ENCODE results near the gene F11R. TPM values are rescaled to one million over a fixed set of nuclear protein-coding genes. Genes with fewer than 3 reads are reported as not detected.
"Not testable (repeated sequence)": the region's sequence is repeated elsewhere in the genome, so short reads cannot be mapped to it uniquely, and the experiment has no call there.

F11R gene

GRCh38 chr1:160947174-160947759, 73.7 kb downstream of the F11R start:
- H3K9me3 ChIP-seq (ENCODE audit: control insufficient read depth, low read length); H2BK5ac ChIP-seq (ENCODE audit: low read depth, low read length, poor library complexity, severe bottlenecking); H2AFZ ChIP-seq (ENCODE audit: low read depth, low read length); H4K91ac ChIP-seq (ENCODE audit: low read length); H3K9ac ChIP-seq (ENCODE audit: low read length); H2BK12ac ChIP-seq (ENCODE audit: low read length in 2 of 2); H3K36me3 ChIP-seq (ENCODE audit: control insufficient read depth in 1 of 2, insufficient read depth in 2 of 2, low read depth in 1 of 2, low read length in 2 of 2); H3K4me2 ChIP-seq (ENCODE audit: low read length, poor library complexity, severe bottlenecking); H3K27ac ChIP-seq (ENCODE audit: low read length, poor library complexity, severe bottlenecking); H3K4me1 ChIP-seq (ENCODE audit: control insufficient read depth, insufficient read depth, low read depth, low read length); H2AK5ac ChIP-seq (ENCODE audit: low read length, severe bottlenecking); H3K79me1 ChIP-seq (replicated peaks; ENCODE audit: low read length, poor library complexity, severe bottlenecking); H3K23ac ChIP-seq (ENCODE audit: low read length in 2 of 2); H3K14ac ChIP-seq (ENCODE audit: low read length in 2 of 2); H3K4ac ChIP-seq (ENCODE audit: low read depth in 1 of 2, low read length in 2 of 2); H2BK15ac ChIP-seq (ENCODE audit: low read depth, poor library complexity, severe bottlenecking); H3K4me3 ChIP-seq (ENCODE audit: insufficient read depth in 1 of 2, low read depth in 1 of 2, low read length in 2 of 2); H3K18ac ChIP-seq (ENCODE audit: low read depth in 1 of 2, low read length in 2 of 2); DNase-seq; H2BK120ac ChIP-seq (ENCODE audit: low read depth, low read length); H4K8ac ChIP-seq (ENCODE audit: low read length): not testable (repeated sequence)
- 57% methylated on average over 4 of the region's 7 CpGs for WGBS
- peaks cover 1 to 20% of the 10 kb centered on the region in 2 experiments for H3K27me3 ChIP-seq (ENCODE audit: control insufficient read depth in 1 of 2, insufficient read depth in 1 of 2, low read length in 2 of 2)

- H3K4me1 ChIP-seq (ENCODE audit: control insufficient read depth, insufficient read depth, low read depth, low read length); H3K9me3 ChIP-seq (ENCODE audit: control insufficient read depth, low read length); H2BK5ac ChIP-seq (ENCODE audit: low read depth, low read length, poor library complexity, severe bottlenecking); H3K79me1 ChIP-seq (replicated peaks; ENCODE audit: low read length, poor library complexity, severe bottlenecking); H2BK15ac ChIP-seq (ENCODE audit: low read depth, poor library complexity, severe bottlenecking); H3K27ac ChIP-seq (ENCODE audit: low read length, poor library complexity, severe bottlenecking); H3K4ac ChIP-seq (ENCODE audit: low read depth in 1 of 2, low read length in 2 of 2); H3K18ac ChIP-seq (ENCODE audit: low read depth in 1 of 2, low read length in 2 of 2); H2AFZ ChIP-seq (ENCODE audit: low read depth, low read length); H3K14ac ChIP-seq (ENCODE audit: low read length in 2 of 2); H3K4me2 ChIP-seq (ENCODE audit: low read length, poor library complexity, severe bottlenecking); H3K36me3 ChIP-seq (ENCODE audit: control insufficient read depth in 1 of 2, insufficient read depth in 2 of 2, low read depth in 1 of 2, low read length in 2 of 2); H2BK12ac ChIP-seq (ENCODE audit: low read length in 2 of 2); H3K23ac ChIP-seq (ENCODE audit: low read length in 2 of 2); H2BK120ac ChIP-seq (ENCODE audit: low read depth, low read length); H4K91ac ChIP-seq (ENCODE audit: low read length); H3K4me3 ChIP-seq (ENCODE audit: insufficient read depth in 1 of 2, low read depth in 1 of 2, low read length in 2 of 2); H4K8ac ChIP-seq (ENCODE audit: low read length); H3K9ac ChIP-seq (ENCODE audit: low read length); H2AK5ac ChIP-seq (ENCODE audit: low read length, severe bottlenecking); DNase-seq: not testable (repeated sequence)
- peaks cover 0 to 18% of the 10 kb centered on the region in 2 experiments for H3K27me3 ChIP-seq (ENCODE audit: control insufficient read depth in 1 of 2, insufficient read depth in 1 of 2, low read length in 2 of 2)
- WGBS: 85% methylated on average over 3 of the region's 6 CpGs
These were observed 75.1 kb downstream of the F11R start for GRCh38 chr1:160945881-160946280.

Small RNAs within 50 kb of the gene (small RNA-seq; reads per million reads assigned to genes)
- not detected for gene AL591806.2 (ENCODE audit: low read depth)
